A673 (cell line): ENCODE data around the gene CEP68.
A peak's percentile ranks its signal among the peaks of the same experiment; 100 is the strongest.

ENCODE experiments used
- CTCF ChIP-seq: fragments of 300-800, 200-600 bp; sonication (generic); conservative IDR thresholded peaks from 2 replicates; pipeline ENCODE4 v1.5.1; 2017; ENCODE audit warnings: low read depth, mild to moderate bottlenecking, antibody characterized with exemption, low read length, moderate library complexity, mixed read lengths
- EZH2 ChIP-seq: fragments of 200-600 bp; sonication (generic); IDR thresholded peaks from 2 replicates; pipeline ENCODE4 v1.6.1; 2017; ENCODE audit warnings: borderline replicate concordance, low read depth, mild to moderate bottlenecking, mixed read lengths, antibody characterized with exemption, low read length; ENCODE audit not compliant: poor library complexity, severe bottlenecking

- TF ChIP-seq EZH2 (no peak), CTCF (peak; percentile 22; the same call in 1 of the 2 replicates)
Observed at GRCh38 chr2:65017335-65017734, 38.9 kb upstream of the CEP68 start.
